IPS-18c (cell line): ENCODE data around the gene GUCY1A1.

Source experiments
- H3K4me3 ChIP-seq: 2 replicates; pipeline ENCODE4 v1.7.0; 2013; ENCODE audit warnings: low read depth, mild to moderate bottlenecking, low read length, moderate library complexity; ENCODE audit not compliant: insufficient read depth
- H3K9me3 ChIP-seq: one replicate; pipeline ENCODE4 v1.6.1; 2013; ENCODE audit warnings: mild to moderate bottlenecking, low read length, moderate library complexity; ENCODE audit not compliant: control insufficient read depth, insufficient read depth

GUCY1A1 gene

DNA sequence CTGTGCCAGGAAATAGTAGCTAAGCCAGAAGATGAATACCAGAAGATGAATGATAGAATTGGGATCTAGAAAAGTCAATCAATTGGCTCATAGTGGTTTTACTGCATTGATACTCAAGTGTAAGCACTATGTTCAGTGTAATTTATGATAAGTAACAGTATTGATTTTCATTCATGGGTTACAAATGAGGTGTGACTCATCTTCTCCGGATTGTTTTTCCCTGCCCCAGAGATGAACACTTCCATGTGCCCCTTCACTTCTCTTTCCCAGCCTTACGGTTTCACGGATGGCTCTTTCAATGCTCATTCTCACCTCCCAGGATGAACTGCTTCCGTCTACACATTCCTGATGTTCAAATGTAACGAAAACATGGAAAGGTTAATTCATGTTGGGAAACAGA lies 82.4 kb downstream of the GUCY1A1 start:
- peaks cover 2% of the 10 kb centered on the region for H3K9me3 ChIP-seq

DNA sequence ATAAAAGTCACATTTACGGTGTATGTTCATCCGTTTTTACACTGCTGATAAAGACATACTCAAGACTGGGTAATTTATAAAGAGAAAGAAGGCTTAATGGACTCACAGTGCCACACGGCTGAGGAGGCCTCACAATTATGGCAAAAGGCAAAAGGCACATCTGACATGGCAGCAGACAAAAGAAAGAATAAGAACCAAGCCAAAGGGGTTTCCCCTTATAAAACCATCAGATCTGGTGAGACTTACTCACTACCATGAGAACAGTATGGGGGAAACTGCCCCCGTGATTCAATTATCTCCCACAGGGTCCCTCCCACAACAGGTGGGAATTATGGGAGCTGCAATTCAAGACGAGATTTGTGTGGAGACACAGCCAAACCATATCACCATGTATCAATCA lies 84.9 kb downstream of the GUCY1A1 start:
- H3K4me3 ChIP-seq, result no peak overlapping the region
- H3K9me3 ChIP-seq, result no peaks in the 10 kb centered on the region

More for the DNA sequence above, 82.4 kb downstream of the GUCY1A1 start:
- H3K4me3 ChIP-seq, result no peak overlapping the region

- Histone ChIP-seq H3K4me3 (no peak overlapping the region), H3K9me3 (peaks cover 2% of the 10 kb centered on the region)
Observed at GRCh38 chr4:155757745-155758265, 91.2 kb downstream of the GUCY1A1 start.

- Histone ChIP-seq H3K9me3 (peaks cover 2% of the 10 kb centered on the region), H3K4me3 (peak within 1 kb of the TSS; percentile 64)
Observed at GRCh38 chr4:155758481-155759371, 92.1 kb downstream of the GUCY1A1 start, which contains the start of gene GUCY1B1. Gene GUCY1B1 (plus strand): TSS chr4:155759021. CDS start chr4:155759141, 120 bp downstream.

- peaks cover 2% of the 10 kb centered on the region for H3K9me3 ChIP-seq
- H3K4me3 ChIP-seq, result peak overlapping the region; percentile 64
Observed at GRCh38 chr4:155759372-155760252, 93.0 kb downstream of the GUCY1A1 start.

GRCh38 chr4:155761047-155761446 lies 94.4 kb downstream of the GUCY1A1 start:
- H3K4me3 ChIP-seq, result no peak overlapping the region
- peaks cover 2% of the 10 kb centered on the region for H3K9me3 ChIP-seq

- no peak overlapping the region for H3K4me3 ChIP-seq
Observed at GRCh38 chr4:155761916-155762315, 95.3 kb downstream of the GUCY1A1 start.

GRCh38 chr4:155762334-155762733 lies 95.7 kb downstream of the GUCY1A1 start:
- Histone ChIP-seq H3K9me3 (peaks cover 2% of the 10 kb centered on the region), H3K4me3 (no peak overlapping the region)

More at GRCh38 chr4:155761916-155762315, 95.3 kb downstream of the GUCY1A1 start:
- H3K9me3 ChIP-seq, result peaks cover 2% of the 10 kb centered on the region

- H3K9me3 ChIP-seq, result peaks cover 2% of the 10 kb centered on the region
- H3K4me3 ChIP-seq, result no peak overlapping the region
Observed at GRCh38 chr4:155763551-155763950, 96.9 kb downstream of the GUCY1A1 start.

DNA sequence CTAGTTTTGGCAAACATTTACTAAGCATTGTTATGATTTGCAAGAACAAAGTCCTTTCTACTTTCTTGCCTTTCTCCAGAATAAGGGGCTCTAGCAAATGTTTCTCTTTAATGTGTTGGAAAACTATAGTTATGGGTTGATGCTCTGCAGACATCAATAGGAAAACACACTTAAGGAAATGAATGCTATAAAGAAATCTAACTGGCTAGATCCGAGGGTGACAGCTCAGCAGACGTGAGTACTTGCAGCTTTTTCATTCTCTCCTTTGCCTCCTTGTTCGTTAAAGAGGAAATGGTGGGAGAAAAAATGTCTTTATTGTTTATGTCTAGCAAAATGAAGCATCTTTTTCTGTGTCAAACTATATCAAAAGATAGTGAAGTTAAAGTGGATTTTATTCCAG lies 98.5 kb downstream of the GUCY1A1 start:
- no peaks in the 10 kb centered on the region for H3K9me3 ChIP-seq
- H3K4me3 ChIP-seq, result no peak overlapping the region

DNA sequence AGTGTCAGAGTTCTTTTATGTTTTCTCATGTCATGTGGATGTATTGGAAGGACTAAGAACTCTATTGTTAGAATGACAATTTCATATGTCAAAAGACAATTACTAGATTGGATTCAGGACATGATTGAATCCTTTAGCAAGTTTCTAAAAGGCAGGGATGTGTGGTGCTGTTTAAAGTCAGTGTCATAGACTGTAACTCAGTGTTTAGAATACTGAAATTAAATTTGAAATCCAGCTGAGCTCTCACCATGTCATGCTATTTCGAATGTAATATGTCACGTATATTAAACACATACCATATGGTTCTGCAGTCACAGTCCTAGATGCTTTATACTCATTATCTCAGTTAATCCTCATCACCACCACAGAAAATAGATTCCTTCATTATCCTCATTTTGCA lies 100.0 kb downstream of the GUCY1A1 start:
- H3K4me3 ChIP-seq, result no peak overlapping the region
- H3K9me3 ChIP-seq, result no peaks in the 10 kb centered on the region

GRCh38 chr4:155768370-155768769 lies 101.7 kb downstream of the GUCY1A1 start:
- H3K4me3 ChIP-seq, result no peak overlapping the region
- no peaks in the 10 kb centered on the region for H3K9me3 ChIP-seq

DNA sequence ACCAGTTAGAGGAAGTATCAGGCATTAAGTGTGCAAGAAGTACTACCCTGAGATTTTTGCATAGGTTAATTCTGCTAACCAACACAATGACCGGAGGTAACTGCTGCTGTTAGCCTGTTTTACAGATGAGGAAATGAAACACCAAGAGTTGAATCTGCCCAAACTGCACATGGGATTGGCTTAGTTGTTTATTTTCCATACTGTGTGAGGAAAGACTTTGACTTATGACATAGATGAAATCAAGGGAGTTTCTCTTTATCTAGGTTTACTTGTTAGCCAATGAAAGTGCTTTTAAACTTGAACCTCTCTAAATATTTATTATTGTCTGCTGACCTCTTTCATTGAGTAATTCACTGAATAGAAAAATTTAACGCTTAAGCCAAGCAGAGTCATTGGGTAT lies 102.4 kb downstream of the GUCY1A1 start:
- H3K9me3 ChIP-seq, result no peaks in the 10 kb centered on the region
- H3K4me3 ChIP-seq, result no peak overlapping the region

DNA sequence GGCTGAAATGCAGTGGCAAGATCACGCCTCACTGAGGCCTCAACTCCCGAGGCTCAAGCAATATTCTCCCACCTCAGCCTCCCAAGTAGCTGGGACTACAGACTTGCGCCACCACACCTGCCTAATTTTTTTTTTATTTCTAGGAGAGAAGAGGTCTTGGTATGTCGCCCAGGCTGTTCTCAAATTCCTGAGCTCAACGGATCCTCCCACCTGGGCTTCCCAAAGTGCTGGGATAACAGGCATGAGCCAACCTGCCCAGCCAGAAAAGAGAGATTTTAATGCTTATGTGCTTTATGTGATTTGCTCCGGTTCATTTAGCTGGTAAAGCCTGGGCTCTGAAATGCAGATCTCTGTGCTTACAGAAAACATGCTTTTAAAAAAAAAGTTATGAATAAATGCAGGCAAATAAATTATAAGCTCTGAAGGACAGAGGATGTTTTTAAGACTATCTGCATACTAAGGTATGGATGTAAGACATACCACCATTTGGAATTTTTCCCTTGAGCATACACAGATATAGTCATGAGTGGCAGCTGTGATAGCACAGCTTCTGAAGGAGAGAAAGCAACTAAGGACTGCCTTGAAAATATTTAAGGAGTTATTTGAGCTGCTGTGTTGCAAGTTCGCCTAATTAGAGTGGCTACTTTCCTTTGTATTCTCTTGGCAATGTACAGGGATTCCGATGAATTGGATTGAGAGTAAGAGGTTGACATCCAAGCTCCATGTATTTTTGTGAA lies 106.0 kb downstream of the GUCY1A1 start:
- H3K9me3 ChIP-seq, result no peaks in the 10 kb centered on the region
- H3K4me3 ChIP-seq, result no peak overlapping the region

GRCh38 chr4:155773196-155773800 lies 106.7 kb downstream of the GUCY1A1 start:
- Histone ChIP-seq H3K9me3 (no peaks in the 10 kb centered on the region), H3K4me3 (no peak overlapping the region)

- Histone ChIP-seq H3K9me3 (no peaks in the 10 kb centered on the region), H3K4me3 (no peak overlapping the region)
Observed at GRCh38 chr4:155774033-155774432, 107.4 kb downstream of the GUCY1A1 start.
